HG03060 (cell line): Measurements from ENCODE around the gene TRPV3.
A peak's percentile ranks its signal among the peaks of the same experiment; 100 is the strongest.
"Not testable (repeated sequence)": the region's sequence is repeated elsewhere in the genome, so short reads cannot be mapped to it uniquely, and the experiment has no call there.

ENCODE experiments used
- ATAC-seq: cut with Tn5 transposase; IDR thresholded peaks from one replicate; pipeline ENCODE4 v1.9.1; 2021; ENCODE audit warnings: low read depth, moderate number of reproducible peaks; ENCODE audit not compliant: unreplicated experiment

TRPV3 gene

GRCh38 chr17:3574231-3574630, 16.6 kb upstream of the TRPV3 start:
- ATAC-seq: no peak

- no peak for ATAC-seq
Observed at GRCh38 chr17:3573246-3574100, 15.9 kb upstream of the TRPV3 start.

GRCh38 chr17:3572231-3572630, 14.6 kb upstream of the TRPV3 start:
- ATAC-seq: no peak

- ATAC-seq: no peak
Observed at GRCh38 chr17:3571043-3571900, 13.7 kb upstream of the TRPV3 start.

- no peak for ATAC-seq
Observed at GRCh38 chr17:3569534-3570137, 12.0 kb upstream of the TRPV3 start.

DNA sequence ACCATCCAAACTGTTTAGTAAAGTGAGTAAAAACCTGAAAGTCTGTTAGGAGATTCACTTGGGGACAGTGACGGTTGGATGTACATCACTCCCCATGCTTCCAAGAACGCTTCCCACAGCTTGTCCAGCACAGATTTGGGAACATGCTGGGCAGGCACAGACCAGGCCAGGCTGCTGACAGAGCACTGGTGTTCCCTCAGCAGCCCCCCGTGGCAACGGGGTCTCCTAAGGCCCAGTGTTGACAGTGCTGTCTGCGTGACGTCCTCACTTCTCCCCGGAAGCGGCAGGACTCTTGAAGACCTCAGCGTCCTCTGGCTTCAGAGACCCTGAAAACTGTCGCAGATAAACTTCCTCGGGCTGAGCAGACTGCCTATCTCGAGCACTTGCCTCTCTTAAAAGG, 8.9 kb upstream of the TRPV3 start:
- no peak for ATAC-seq

GRCh38 chr17:3565143-3565542, 7.5 kb upstream of the TRPV3 start:
- no peak for ATAC-seq

DNA sequence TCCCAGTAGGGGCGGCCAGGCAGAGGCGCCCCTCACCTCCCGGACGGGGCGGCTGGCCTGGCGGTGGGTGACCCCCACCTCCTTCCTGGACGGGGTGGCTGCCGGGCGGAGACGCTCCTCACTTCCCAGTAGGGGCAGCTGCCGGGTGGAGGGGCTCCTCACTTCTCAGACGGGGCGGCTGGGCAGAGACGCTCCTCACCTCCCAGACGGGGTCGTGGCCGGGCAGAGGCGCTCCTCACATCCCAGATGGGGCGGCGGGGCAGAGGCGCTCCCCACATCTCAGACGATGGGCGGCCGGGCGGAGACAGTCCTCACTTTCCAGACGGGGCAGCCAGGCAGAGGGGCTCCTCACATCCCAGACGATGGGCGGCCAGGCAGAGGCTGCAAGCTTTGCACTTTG, 6.6 kb upstream of the TRPV3 start:
- not testable (repeated sequence) for ATAC-seq

GRCh38 chr17:3559270-3559645, 1.6 kb upstream of the TRPV3 start:
- no peak for ATAC-seq

DNA sequence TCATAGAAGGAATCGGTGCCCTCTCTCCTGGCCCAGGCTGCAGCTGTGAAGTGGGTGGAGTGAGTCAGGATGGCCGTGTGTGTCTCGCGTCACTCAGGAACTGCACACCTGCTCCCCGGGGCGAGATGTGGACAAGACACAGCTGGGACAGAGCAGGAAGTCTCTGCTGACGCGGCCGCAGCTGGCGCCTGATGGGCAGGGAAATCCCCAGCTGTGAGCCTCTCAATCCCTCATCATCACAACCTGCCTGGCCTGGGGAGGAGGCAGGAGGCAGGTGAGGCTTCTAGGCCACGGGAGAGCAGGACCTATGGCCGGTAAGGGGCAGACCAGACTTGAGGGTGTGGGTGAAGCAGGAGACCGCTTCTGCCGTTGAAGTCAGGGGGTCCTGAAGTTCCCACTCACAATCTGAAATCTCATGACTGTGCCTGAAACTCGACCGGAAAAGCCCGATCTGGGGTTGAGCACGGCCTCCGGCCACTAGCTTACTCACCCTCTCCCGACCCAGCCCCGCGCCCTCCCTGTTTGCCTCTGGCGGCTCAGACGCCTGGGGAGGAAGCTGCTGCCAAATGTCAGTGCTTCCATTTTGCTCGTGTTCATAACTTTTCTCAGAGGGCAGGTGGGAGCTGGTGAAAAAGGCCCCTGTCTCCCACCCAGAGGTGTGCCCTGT, 1.1 kb upstream of the TRPV3 start:
- peak; percentile 58 for ATAC-seq

DNA sequence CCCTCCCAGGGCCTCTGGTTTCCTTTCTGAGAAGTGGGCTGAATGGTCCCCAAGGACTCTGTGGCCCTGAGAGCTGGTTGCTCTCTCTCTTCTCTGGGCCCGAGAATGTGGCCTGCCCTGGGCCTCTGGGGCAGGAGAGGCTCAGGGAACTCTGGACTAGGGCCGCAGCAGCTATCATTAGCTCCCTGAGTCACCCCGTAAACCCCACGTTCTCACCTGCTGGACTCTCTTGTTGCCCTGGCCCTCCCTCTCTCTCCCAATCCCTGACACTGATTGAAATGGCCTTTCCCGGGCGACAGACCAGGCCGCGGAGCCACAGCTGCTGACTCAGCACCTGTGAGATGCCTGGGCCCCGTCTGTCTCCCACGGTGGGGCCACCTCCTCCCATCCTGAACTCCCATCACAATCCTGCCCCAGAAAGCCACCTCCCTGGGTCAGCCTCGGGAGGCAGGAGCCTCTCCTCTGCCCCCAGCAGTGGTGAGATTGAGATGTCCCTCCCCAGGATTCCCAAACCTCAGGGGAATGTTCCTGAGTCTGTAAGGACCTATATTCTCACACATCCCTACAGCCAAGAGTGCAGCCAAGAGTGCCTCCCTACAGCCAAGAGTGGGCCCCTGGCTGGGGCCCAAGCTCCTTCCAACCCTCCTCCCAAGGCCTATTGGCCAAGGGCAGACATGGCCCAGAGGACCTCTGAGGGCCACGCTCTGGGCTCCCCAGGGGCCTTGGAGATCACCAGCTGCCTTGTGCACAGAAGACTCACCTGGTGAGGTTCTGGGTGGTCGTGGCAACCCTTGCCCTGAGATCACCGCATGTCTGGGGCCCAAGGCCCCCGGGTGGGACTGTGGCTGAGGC, 470 bp downstream of the TRPV3 start:
- no peak for ATAC-seq

DNA sequence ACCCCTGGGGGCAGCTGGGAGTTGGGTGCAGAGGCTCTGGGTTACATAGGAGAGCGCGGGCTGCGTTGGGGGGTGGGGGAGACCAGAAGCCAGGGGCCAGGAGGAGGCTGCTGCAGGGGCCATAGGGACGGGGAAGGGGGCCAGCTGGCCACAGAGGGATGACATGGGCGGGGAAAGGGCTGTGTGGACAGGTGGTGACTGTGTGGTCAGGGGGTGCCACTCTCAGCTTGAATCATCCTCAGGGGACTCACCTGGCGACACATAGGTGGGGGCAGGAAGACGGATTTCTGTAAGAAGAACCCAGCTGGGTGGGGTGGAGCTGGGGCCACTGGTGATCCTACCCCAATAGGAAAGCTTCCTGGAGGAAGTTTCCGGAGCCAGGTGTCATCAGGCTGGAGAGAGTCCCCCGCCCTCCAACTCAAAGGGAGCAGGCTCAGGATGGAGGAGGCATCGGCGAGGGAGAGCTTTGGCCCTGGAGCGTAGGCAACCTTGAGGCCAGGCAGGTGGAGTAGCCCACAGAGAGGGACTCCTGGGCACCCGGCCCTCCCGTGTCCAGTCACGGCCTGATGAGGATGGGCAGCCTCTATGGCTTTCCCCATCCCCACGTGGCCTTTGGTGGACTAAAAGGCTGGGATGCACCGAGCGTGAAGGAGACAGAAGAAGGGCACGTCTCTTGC, 1.2 kb downstream of the TRPV3 start:
- no peak for ATAC-seq

GRCh38 chr17:3555189-3555796, 2.3 kb downstream of the TRPV3 start:
- ATAC-seq: no peak

GRCh38 chr17:3554440-3554839, 3.2 kb downstream of the TRPV3 start:
- no peak for ATAC-seq

GRCh38 chr17:3553419-3554401, 3.9 kb downstream of the TRPV3 start:
- no peak for ATAC-seq

GRCh38 chr17:3552916-3553315, 4.7 kb downstream of the TRPV3 start:
- no peak for ATAC-seq

DNA sequence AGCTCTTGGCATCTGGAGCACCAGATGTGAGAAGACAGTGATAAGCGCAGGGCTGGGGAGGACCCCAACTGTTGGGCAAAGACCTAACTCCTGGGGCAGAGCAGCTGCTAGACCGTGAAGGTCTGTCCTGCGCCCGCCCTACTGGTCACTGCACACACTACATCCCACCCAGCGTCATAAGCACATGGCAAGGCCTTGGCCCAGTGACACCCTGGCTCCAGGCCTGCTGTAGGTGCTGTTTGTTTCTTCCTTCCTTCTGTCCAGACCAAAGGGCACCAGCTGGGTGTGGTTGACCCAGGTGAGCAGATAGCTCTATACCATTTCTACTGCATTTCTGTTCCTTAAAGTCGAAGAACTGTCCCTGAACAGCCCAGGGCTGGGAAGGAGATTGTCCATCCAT, 6.4 kb downstream of the TRPV3 start:
- ATAC-seq: no peak
